Vagina (tissue), 2 donors: ENCODE data around the gene PLEKHA5. TPM values are rescaled to one million over a fixed set of nuclear protein-coding genes. Genes with fewer than 3 reads are reported as not detected.
A peak's percentile ranks its signal among the peaks of the same experiment; 100 is the strongest.

Experiments
- DNase-seq, 2 donors: peaks; one replicate each; pipeline ENCODE4 v3.0.0-alpha.2; 2017; ENCODE audit errors: extremely low spot score in 2 of 2
- H3K27ac ChIP-seq: fragments of 200-600 bp; sonication (generic); one replicate; pipeline ENCODE4 v1.5.1; 2019
- H3K27me3 ChIP-seq: fragments of 200-600 bp; sonication (generic); one replicate; pipeline ENCODE4 v1.5.1; 2019
- H3K36me3 ChIP-seq, 2 donors: fragments of 200-600 bp; sonication (generic); one replicate each; pipeline ENCODE4 v1.5.1; 2017 to 2019
- H3K4me1 ChIP-seq: fragments of 200-600 bp; sonication (generic); one replicate; pipeline ENCODE4 v1.5.1; 2019
- H3K4me3 ChIP-seq, 2 donors: fragments of 200-600 bp; sonication (generic); 1 replicate in 1 of 2; 2 replicates in 1 of 2; pipeline ENCODE4 v1.5.1; 2016 to 2019
- H3K9me3 ChIP-seq: fragments of 200-600 bp; sonication (generic); one replicate; pipeline ENCODE4 v1.5.1; 2019
- CTCF ChIP-seq, 3 experiments: fragments of 450-650 bp in 2 of 3; fragments of 200-600 bp in 1 of 3; sonication (generic) in 1 of 3; IDR thresholded peaks; one replicate each; pipeline ENCODE4 v1.5.1; 2017 to 2019; ENCODE audit warnings: antibody characterized with exemption in 3 of 3, mild to moderate bottlenecking in 2 of 3, moderate library complexity in 2 of 3
- POLR2A ChIP-seq, 2 donors: fragments of 450-650 bp; IDR thresholded peaks; one replicate each; pipeline ENCODE4 v1.6.1; 2017; ENCODE audit warnings: antibody characterized with exemption in 2 of 2, mild to moderate bottlenecking in 2 of 2, moderate library complexity in 2 of 2
- POLR2AphosphoS5 ChIP-seq, 2 donors: sonication (generic); formaldehyde crosslinking; IDR thresholded peaks; one replicate each; pipeline ENCODE4 v1.9.0; 2017; ENCODE audit warnings: antibody characterized with exemption in 2 of 2, mild to moderate bottlenecking in 2 of 2, low read depth in 1 of 2; ENCODE audit not compliant: insufficient read depth in 1 of 2
- intact Hi-C: fragments of 100-400 bp; cut with DNase I; formaldehyde crosslinking; loops from one replicate; pipeline ENCODE4 v1.15.1; 2023
- total RNA-seq: library from RNA; depleted of rRNA; stranded (reverse); fragments of >200 nt; gene quantifications from one replicate; pipeline ENCODE4 v1.2.3, GENCODE V29; 2016

PLEKHA5 gene
- total RNA-seq, 1 donor from 2014 or later: 58.4 TPM

GRCh38 chr12:19351346-19351745, 221.8 kb downstream of the PLEKHA5 start:
- H3K4me1 ChIP-seq: no peaks in the 10 kb centered on the region
- H3K4me3 ChIP-seq: no peak overlapping the region
- no peak for TF ChIP-seq POLR2AphosphoS5 (IDR thresholded peaks at IDR 0.05; ENCODE audit: insufficient read depth in 1 of 2, low read depth in 1 of 2)
- no peak for TF ChIP-seq POLR2A (IDR thresholded peaks at IDR 0.05)
- TF ChIP-seq CTCF (IDR thresholded peaks at IDR 0.05): no peak
- intact Hi-C loops: no loop called here
- no peak for DNase-seq
- H3K27ac ChIP-seq: no peak overlapping the region
- no peaks in the 10 kb centered on the region for H3K27me3 ChIP-seq
- peaks cover 0 to 55% of the 10 kb centered on the region in 2 donors for H3K36me3 ChIP-seq
- H3K9me3 ChIP-seq: no peaks in the 10 kb centered on the region

DNA sequence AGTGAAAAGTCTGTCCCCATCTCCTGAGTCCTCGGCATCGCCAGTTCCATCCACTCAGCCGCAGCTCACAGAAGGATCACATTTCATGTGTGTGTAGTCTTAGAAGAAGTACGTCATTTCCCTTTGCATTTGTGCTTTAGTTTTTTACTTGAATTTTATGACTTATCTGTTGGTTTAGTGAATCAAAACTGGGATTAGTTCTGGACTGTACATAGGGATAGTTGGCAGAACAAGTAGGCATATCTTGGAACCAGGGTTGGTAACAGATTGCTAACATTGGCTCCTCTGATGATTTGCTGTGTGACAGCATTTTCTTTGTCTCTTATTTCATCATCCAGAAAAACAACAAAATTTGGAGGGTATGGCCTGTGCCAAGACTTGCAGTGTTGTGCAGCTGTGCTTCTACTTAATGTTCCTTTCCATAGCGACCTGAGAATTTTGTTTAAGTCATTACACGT, 240.2 kb downstream of the PLEKHA5 start:
- Histone ChIP-seq H3K27ac (peak overlapping the region; percentile 24), H3K36me3 (peaks cover 3 to 40% of the 10 kb centered on the region in 2 donors), H3K27me3 (no peaks in the 10 kb centered on the region), H3K4me3 (no peak overlapping the region), H3K9me3 (no peaks in the 10 kb centered on the region), H3K4me1 (no peaks in the 10 kb centered on the region)
- intact Hi-C loops: no loop called here
- TF ChIP-seq POLR2AphosphoS5 (IDR thresholded peaks at IDR 0.05; ENCODE audit: insufficient read depth in 1 of 2, low read depth in 1 of 2) (peak in 1 of 2 donors; percentile 11), CTCF (IDR thresholded peaks at IDR 0.05) (no peak), POLR2A (IDR thresholded peaks at IDR 0.05) (no peak)
- no peak for DNase-seq

DNA sequence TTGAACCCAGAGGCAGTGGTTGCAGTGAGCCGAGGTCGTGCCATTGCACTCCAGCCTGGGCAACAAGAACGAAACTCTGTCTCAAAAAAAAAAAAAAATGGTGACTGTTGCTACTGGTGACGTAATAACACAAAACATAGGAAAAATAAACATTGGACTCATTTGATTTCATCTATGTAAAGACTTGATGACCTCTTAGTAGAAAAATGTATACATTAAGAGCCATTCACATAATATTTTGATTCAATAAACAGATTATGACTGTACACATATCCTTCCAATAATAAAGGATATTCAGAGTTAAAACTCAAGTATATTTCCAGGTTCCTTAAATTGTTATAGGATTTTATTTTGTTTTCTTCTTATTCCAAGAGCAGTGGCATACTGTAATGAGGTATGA, 244.1 kb downstream of the PLEKHA5 start:
- H3K27ac ChIP-seq: no peak overlapping the region
- H3K9me3 ChIP-seq: no peaks in the 10 kb centered on the region
- DNase-seq: no peak
- peaks cover 0 to 31% of the 10 kb centered on the region in 2 donors for H3K36me3 ChIP-seq
- intact Hi-C loops: no loop called here
- H3K4me1 ChIP-seq: no peaks in the 10 kb centered on the region
- H3K27me3 ChIP-seq: no peaks in the 10 kb centered on the region
- TF ChIP-seq POLR2A (IDR thresholded peaks at IDR 0.05) (no peak), POLR2AphosphoS5 (IDR thresholded peaks at IDR 0.05; ENCODE audit: insufficient read depth in 1 of 2, low read depth in 1 of 2) (no peak), CTCF (IDR thresholded peaks at IDR 0.05) (no peak)
- H3K4me3 ChIP-seq: no peak overlapping the region

DNA sequence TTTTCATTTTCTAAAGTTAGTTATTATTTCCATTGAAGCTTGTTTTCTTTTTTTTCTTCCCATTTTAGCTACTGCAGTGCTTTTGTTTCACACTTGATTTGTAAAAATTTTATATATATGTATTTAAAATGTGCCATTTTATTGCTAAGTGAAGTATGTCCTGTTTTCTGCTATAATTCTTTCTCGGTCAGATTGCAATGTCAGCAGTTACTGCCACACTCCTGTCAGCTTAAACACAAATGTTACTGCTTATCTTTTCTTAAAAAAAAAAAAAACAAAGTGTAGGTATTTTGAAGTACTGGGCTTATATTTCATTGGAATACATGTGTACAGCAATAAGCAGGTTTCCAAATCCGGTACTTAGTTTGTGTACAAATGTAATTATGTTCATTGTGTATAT, 246.4 kb downstream of the PLEKHA5 start:
- intact Hi-C loops: no loop called here
- Histone ChIP-seq H3K4me3 (no peak overlapping the region), H3K4me1 (no peaks in the 10 kb centered on the region), H3K9me3 (no peaks in the 10 kb centered on the region), H3K27ac (no peak overlapping the region), H3K27me3 (no peaks in the 10 kb centered on the region), H3K36me3 (peaks cover 0 to 28% of the 10 kb centered on the region in 2 donors)
- TF ChIP-seq POLR2AphosphoS5 (IDR thresholded peaks at IDR 0.05; ENCODE audit: insufficient read depth in 1 of 2, low read depth in 1 of 2) (no peak), CTCF (IDR thresholded peaks at IDR 0.05) (no peak), POLR2A (IDR thresholded peaks at IDR 0.05) (no peak)
- no peak for DNase-seq

- no peaks in the 10 kb centered on the region for H3K27me3 ChIP-seq
- H3K4me3 ChIP-seq: no peak overlapping the region
- H3K9me3 ChIP-seq: no peaks in the 10 kb centered on the region
- H3K27ac ChIP-seq: no peak overlapping the region
- H3K36me3 ChIP-seq: peaks cover 0 to 20% of the 10 kb centered on the region in 2 donors
- DNase-seq: no peak
- intact Hi-C loops: no loop called here
- H3K4me1 ChIP-seq: peaks cover 2% of the 10 kb centered on the region
- TF ChIP-seq POLR2AphosphoS5 (IDR thresholded peaks at IDR 0.05; ENCODE audit: insufficient read depth in 1 of 2, low read depth in 1 of 2) (no peak), POLR2A (IDR thresholded peaks at IDR 0.05) (no peak), CTCF (IDR thresholded peaks at IDR 0.05) (no peak)
Observed at GRCh38 chr12:19376691-19377090, 247.2 kb downstream of the PLEKHA5 start.
